ENCODE measurements around the gene MRPL17.

MRPL17 gene

DNA sequence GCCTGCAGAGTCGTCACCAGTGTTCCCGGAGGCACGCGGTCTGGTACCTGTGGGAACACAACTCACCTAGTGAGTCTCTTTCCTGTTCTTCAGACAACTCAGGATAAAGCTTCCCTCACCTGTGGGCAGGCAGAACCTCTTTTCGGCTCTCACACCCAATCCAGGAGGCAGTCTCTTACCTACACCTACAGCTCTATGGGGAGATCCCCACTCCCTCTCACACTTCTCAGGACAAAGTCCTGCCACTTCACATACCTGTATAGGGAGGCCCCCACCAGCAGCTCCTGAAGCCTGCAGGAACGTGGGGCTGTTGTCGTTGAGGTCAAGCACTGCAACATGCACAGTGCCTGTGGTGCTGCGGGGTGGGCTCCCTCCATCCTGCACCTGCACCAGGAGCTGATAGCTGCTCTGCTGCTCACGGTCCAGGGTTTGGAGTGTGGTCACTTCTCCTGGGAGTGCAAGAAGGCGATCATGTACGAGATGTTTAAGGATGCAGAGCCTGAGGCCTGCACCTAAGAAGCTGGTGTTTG is 51.7 kb downstream of the MRPL17 start:
- no peak for DNase-seq

DNA sequence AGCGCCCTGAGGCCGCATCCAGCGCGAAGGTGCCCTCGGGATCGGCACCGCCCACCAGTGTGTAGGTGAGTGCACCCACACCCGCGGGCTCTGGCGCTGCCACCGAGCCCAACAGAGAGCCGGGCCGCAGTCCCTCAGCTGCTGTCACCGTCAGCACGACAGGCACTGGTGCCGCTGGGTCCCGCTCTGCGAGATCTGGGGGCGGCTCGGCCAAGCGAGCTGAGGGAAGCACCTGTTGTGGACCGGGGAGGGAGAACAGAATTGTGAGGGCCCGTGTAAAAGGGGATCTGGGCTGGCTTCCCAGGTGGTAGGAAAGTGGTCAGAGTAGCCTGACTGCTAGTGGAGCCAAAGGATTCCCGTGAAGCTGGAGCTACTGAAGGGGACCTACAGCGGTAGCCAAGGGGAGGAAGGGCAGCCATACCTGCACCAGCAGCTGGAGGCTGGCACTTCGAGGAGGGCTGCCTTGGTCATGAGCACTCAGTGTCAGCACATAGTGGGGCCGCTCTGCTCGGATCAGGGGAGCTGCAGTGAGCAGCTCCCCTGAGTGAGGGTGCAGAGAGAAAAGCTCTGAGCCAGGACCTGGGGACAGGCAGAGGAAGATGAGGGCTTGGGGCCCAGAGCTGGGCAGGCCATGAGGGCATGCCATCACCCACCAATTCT is 52.4 kb downstream of the MRPL17 start:
- no peak for DNase-seq
